Smooth muscle cell (in vitro differentiated cells): ENCODE data around the gene PADI1. TPM values are rescaled to one million over a fixed set of nuclear protein-coding genes. Genes with fewer than 3 reads are reported as not detected.

ENCODE experiments used
- DNase-seq: peaks from one replicate; lab custom pipeline; 2025; ENCODE audit not compliant: unreplicated experiment; lab: John Stamatoyannopoulos, UW
- H2AFZ ChIP-seq: fragments of 200-600 bp; sonication (generic); 2 replicates; pipeline ENCODE4 v1.6.0; 2016; ENCODE audit warnings: antibody characterized with exemption, low read depth, mild to moderate bottlenecking
- H3F3A ChIP-seq: fragments of 200-600 bp; sonication (generic); 2 replicates; pipeline ENCODE4 v1.6.0; 2017; ENCODE audit warnings: antibody characterized with exemption, low read depth
- H3K27ac ChIP-seq: fragments of 200-600 bp; sonication (generic); 2 replicates; pipeline ENCODE4 v1.5.1; 2016; ENCODE audit warnings: low read depth, mild to moderate bottlenecking
- H3K27me3 ChIP-seq: fragments of 200-600 bp; sonication (generic); 2 replicates; pipeline ENCODE4 v1.6.1; 2016; ENCODE audit warnings: low read depth, mild to moderate bottlenecking
- H3K36me3 ChIP-seq: fragments of 200-600 bp; sonication (generic); 2 replicates; pipeline ENCODE4 v1.5.1; 2016; ENCODE audit warnings: low read depth
- H3K4me1 ChIP-seq: fragments of 200-600 bp; sonication (generic); 2 replicates; pipeline ENCODE4 v1.5.1; 2016; ENCODE audit warnings: low read depth
- H3K4me2 ChIP-seq: fragments of 200-600 bp; sonication (generic); 2 replicates; pipeline ENCODE4 v1.6.0; 2016; ENCODE audit warnings: mild to moderate bottlenecking
- H3K4me3 ChIP-seq: fragments of 200-600 bp; sonication (generic); 2 replicates; pipeline ENCODE4 v1.5.1; 2016; ENCODE audit warnings: mild to moderate bottlenecking
- H3K79me2 ChIP-seq: fragments of 200-600 bp; sonication (generic); 2 replicates; pipeline ENCODE4 v1.6.0; 2016; ENCODE audit warnings: low read depth, mild to moderate bottlenecking
- H3K9ac ChIP-seq: fragments of 200-600 bp; sonication (generic); 2 replicates; pipeline ENCODE4 v1.6.0; 2016; ENCODE audit warnings: low read depth
- H3K9me3 ChIP-seq: fragments of 200-600 bp; sonication (generic); replicated peaks from 2 replicates; pipeline ENCODE4 v1.5.1; 2016; ENCODE audit warnings: low read depth
- H4K20me1 ChIP-seq: fragments of 200-600 bp; sonication (generic); 2 replicates; pipeline ENCODE4 v1.6.0; 2016; ENCODE audit warnings: low read depth
- WGBS: methylation state at CpG from one replicate; pipeline ENCODE4 v1.1.7; 2016; ENCODE audit warnings: low lambda C conversion rate; 5-methylcytosine and 5-hydroxymethylcytosine counted together
- polyA plus RNA-seq: library from polyadenylated mRNA; unstranded; fragments of >200 nt; fragmentation: Nextera tagmentation; extraction: Ambion mirVana; gene quantifications from 2 replicates; pipeline ENCODE4 v1.2.1, GENCODE V29; 2016
- total RNA-seq: library from RNA; depleted of rRNA; stranded (reverse); fragments of >200 nt; gene quantifications from 2 replicates; pipeline ENCODE4 v1.2.3, GENCODE V29; 2014
- TF ChIP-seq, protein P1 (sequence below): fragments of 200-600 bp; sonication (generic); IDR thresholded peaks from 2 replicates; pipeline ENCODE4 v1.5.1; 2017; ENCODE audit warnings: borderline replicate concordance, mild to moderate bottlenecking, antibody characterized with exemption; ENCODE audit not compliant: insufficient read depth, poor library complexity, severe bottlenecking

Gene PADI1
- total and polyA plus RNA-seq, 2 experiments from 2014 or later: 1.7 TPM; not detected in 1

DNA sequence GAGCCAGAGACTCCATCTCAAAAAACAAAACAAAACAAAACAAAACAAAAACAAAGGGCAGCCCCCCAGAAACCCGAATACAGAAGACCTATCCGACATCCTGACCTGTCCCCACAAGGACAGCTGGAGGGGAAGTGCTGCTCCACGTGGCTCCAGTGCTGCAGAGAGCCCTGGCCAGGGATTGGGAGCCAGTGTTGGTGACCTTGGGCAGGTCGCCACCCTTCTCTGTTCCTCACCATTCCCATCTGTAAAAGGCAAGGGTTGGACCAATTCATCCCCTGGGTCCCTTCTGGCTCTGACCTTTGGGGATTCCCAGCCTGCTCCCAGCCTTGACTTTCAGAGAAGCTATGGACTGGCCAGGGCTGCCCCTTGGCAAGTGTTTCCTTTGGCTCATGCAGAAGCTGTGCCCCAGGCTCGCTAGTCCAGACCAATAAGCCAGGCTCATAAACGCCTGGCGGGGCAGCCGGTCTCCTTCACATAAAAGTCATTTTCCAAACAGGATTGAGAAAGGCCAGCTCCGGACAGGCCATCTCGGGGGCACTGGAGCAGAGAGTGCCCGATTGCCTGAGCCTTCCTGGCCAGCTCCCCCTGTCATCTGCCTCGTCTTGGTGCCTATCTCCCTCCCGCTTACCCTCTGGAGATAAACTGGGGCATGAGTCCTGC lies 20.0 kb upstream of the PADI1 start:
- 66% methylated on average over 13 of the region's 13 CpGs for WGBS
- Histone ChIP-seq H3K4me2 (no peak overlapping the region), H3K27ac (no peak overlapping the region), H3K9me3 (no peaks in the 10 kb centered on the region), H3K27me3 (no peaks in the 10 kb centered on the region), H2AFZ (no peak overlapping the region), H3K79me2 (no peaks in the 10 kb centered on the region), H3F3A (no peaks in the 10 kb centered on the region), H3K36me3 (no peaks in the 10 kb centered on the region), H3K4me1 (peaks cover 4% of the 10 kb centered on the region), H3K9ac (no peak overlapping the region), H4K20me1 (no peaks in the 10 kb centered on the region), H3K4me3 (no peak overlapping the region)
- TF ChIP-seq, protein P1, sequence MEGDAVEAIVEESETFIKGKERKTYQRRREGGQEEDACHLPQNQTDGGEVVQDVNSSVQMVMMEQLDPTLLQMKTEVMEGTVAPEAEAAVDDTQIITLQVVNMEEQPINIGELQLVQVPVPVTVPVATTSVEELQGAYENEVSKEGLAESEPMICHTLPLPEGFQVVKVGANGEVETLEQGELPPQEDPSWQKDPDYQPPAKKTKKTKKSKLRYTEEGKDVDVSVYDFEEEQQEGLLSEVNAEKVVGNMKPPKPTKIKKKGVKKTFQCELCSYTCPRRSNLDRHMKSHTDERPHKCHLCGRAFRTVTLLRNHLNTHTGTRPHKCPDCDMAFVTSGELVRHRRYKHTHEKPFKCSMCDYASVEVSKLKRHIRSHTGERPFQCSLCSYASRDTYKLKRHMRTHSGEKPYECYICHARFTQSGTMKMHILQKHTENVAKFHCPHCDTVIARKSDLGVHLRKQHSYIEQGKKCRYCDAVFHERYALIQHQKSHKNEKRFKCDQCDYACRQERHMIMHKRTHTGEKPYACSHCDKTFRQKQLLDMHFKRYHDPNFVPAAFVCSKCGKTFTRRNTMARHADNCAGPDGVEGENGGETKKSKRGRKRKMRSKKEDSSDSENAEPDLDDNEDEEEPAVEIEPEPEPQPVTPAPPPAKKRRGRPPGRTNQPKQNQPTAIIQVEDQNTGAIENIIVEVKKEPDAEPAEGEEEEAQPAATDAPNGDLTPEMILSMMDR: no peak
- DNase-seq: no peak

DNA sequence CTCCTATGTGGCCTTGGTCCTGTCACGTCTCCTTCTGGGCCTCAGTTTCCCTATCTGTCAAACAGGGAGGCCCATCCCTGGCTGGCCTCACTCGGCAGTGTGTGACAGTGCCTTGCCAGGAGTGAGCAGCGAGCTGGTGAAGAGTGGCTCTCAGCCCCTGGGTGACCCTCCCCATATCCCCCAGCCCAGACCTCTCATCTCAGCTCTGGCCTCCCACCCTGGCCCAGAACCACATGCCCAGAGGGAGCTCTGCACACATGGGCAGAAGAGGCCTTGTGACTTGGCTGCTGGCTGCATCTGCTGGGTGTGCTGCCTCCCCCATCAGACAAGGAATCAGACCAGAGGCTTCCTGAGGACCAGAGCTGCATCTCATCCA lies 19.5 kb upstream of the PADI1 start:
- H3K9ac ChIP-seq: no peak overlapping the region
- no peaks in the 10 kb centered on the region for H3K9me3 ChIP-seq
- no peak overlapping the region for H3K4me2 ChIP-seq
- no peaks in the 10 kb centered on the region for H3K36me3 ChIP-seq
- H2AFZ ChIP-seq: no peak overlapping the region
- WGBS: 100% methylated on average over 3 of the region's 3 CpGs
- H3K4me1 ChIP-seq: peaks cover 8% of the 10 kb centered on the region
- no peaks in the 10 kb centered on the region for H3F3A ChIP-seq
- no peak overlapping the region for H3K4me3 ChIP-seq
- TF ChIP-seq, protein P1: no peak
- DNase-seq: no peak
- H3K27me3 ChIP-seq: no peaks in the 10 kb centered on the region
- H3K27ac ChIP-seq: no peak overlapping the region
- H3K79me2 ChIP-seq: no peaks in the 10 kb centered on the region
- no peaks in the 10 kb centered on the region for H4K20me1 ChIP-seq

DNA sequence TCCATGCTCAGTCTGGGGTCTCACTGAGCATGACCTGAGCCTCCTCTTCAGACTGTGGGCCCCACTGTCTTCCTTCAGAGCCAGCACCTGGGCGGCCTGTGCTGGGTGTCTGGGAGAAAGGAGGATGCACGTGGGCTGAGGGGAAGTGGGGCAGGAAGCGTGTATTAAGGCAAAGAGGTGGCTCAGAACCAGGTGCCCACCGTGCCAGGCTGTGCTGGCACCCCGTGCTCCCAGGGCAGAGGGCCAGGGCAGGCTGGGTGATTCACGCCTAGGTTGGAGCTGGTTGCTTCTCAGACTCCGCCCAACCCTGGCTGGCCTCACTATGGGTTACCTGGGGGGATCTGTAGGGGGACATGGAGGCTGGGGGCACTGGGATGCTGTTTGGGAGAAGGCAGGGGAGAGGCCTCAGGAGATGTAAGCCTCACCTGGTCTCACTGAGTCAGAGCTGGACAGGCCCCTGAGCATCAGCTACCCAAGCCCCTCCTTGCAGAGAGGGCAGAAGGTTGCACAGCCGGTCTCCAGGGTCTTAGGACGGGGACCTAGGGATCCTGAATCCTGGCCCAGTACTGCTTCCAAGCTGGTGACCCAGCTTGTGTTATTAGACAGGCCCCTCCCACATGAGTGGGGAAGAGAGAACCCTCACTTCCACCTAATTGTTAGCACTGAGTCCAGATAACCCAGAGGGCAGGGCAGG lies 18.6 kb upstream of the PADI1 start:
- Histone ChIP-seq H3K4me3 (no peak overlapping the region), H3K27ac (no peak overlapping the region), H2AFZ (peak overlapping the region; percentile 31), H3K27me3 (no peaks in the 10 kb centered on the region), H3K4me2 (no peak overlapping the region), H3K79me2 (no peaks in the 10 kb centered on the region), H4K20me1 (no peaks in the 10 kb centered on the region), H3K9ac (no peak overlapping the region), H3K4me1 (peaks cover 8% of the 10 kb centered on the region), H3K36me3 (no peaks in the 10 kb centered on the region), H3K9me3 (no peaks in the 10 kb centered on the region), H3F3A (no peaks in the 10 kb centered on the region)
- 79% methylated on average over 8 of the region's 9 CpGs for WGBS
- no peak for DNase-seq
- TF ChIP-seq, protein P1: no peak

DNA sequence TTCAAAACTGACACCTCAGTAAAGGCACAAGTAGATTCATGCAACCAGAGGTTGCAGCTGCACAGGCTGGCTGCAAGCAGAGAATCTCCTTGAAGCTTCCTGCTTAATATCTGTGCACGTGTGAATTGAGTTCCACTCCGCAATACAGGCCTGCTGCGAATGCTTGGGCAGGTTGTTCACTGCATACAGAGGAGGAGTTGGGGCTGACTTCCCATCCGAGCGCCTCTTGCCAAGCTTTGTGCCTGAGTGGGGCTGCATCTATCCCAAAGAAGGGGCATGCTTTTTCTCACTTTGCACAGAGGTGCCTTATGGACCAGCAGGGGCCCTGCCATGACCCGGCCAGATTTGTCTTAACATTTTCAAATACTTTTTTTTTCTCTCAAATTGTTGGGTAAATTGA lies 17.9 kb upstream of the PADI1 start:
- peaks cover 8% of the 10 kb centered on the region for H3K4me1 ChIP-seq
- TF ChIP-seq, protein P1: no peak
- no peaks in the 10 kb centered on the region for H3K9me3 ChIP-seq
- WGBS: 65% methylated on average over 6 of the region's 6 CpGs
- no peaks in the 10 kb centered on the region for H3K27me3 ChIP-seq
- no peak overlapping the region for H3K4me3 ChIP-seq
- no peak overlapping the region for H3K4me2 ChIP-seq
- H2AFZ ChIP-seq: peak overlapping the region; percentile 31
- no peak overlapping the region for H3K27ac ChIP-seq
- H3K9ac ChIP-seq: no peak overlapping the region
- no peaks in the 10 kb centered on the region for H3F3A ChIP-seq
- DNase-seq: no peak
- H3K36me3 ChIP-seq: no peaks in the 10 kb centered on the region
- no peaks in the 10 kb centered on the region for H4K20me1 ChIP-seq
- H3K79me2 ChIP-seq: no peaks in the 10 kb centered on the region
